GM18505 (cell line): ENCODE measurements around the gene NNMT.

Experiments used
- ATAC-seq: cut with Tn5 transposase; IDR thresholded peaks from one replicate; pipeline ENCODE4 v1.9.1; 2021; ENCODE audit not compliant: unreplicated experiment
- POLR2A ChIP-seq: IDR thresholded peaks from 4 replicates; pipeline ENCODE4 v1.6.1; 2011; ENCODE audit warnings: borderline replicate concordance; ENCODE audit not compliant: insufficient read depth, insufficient read length; ENCODE audit errors: extremely low read depth

Gene NNMT

GRCh38 chr11:114295676-114296604 lies at the start of gene NNMT:
Gene NNMT (plus strand): TSS chr11:114296399. CDS start chr11:114296557, 158 bp downstream.
- no peak for ATAC-seq
- TF ChIP-seq POLR2A: no peak

DNA sequence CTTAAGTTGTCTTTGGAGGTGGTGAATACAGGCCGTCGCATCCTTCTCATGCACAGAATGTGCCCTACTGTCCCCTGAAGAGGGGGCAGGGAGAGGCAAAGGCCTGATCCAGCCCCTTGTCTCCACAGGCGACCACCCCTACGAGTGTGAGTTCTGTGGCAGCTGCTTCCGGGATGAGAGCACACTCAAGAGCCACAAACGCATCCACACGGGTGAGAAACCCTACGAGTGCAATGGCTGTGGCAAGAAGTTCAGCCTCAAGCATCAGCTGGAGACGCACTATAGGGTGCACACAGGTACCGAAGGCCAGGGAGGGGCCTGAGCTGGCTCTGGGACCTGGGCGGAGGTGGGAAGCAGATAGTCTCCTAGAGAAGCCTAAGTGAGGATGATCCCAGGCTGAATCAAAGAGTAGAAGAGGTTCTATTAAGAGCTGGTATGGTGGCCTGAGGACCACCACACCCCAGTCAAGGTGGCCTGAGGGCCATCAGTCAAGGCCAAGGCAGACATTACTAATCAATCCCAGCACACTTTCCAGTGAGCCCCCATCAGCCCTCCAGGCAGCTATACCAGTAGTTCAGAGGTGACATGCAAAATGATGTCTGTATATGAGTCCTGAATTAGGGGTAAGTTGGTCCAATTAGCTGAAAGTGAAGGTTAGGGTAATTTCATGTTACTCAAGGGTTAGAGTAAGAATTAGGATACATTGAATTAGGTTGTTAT lies 49.0 kb upstream of the NNMT start:
- no peak for TF ChIP-seq POLR2A
- ATAC-seq: no peak

GRCh38 chr11:114250180-114250579 lies 46.0 kb upstream of the NNMT start:
- no peak for ATAC-seq
- TF ChIP-seq POLR2A: no peak

DNA sequence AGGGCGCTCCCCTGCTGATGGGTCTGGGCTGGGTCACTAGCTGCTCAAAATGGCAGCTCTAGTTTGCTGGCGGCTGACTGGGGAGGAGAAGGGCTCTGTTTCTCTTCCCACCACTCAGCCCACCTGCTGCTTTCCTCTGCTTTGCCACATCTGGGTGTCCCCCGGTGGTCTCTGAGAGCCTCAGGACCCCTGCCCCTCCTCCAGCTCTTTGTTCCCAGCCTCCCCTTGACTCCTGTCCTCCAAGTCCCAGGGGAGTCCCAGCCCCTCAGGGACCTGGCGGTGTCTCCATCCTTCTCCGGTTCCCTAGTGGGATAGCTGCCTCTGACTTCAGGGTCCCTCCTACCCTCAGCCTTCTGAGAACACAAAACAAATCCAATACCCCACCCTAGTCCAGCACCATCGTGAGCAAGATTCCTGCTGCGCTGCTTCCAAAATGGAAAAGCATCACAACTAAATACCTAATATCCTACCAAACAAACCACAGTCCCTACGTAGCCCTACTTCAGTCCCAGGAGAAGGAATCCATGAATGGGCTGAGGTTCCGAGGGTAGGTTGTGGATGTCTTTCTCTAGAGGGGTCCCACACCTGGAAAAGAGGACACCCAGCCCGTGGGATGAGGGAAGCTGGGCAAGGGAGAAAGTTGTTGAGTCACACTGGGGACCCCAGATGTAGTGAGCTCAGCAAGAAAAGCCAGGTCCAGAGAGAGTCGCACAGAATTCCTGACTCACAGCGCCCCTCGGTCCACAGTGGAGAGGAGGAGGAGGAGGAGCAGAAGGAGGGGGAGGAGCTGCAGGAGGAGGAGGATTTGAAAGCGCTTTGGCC lies 45.0 kb upstream of the NNMT start:
- no peak for TF ChIP-seq POLR2A
- no peak for ATAC-seq

- no peak for ATAC-seq
- TF ChIP-seq POLR2A: no peak
Measured at GRCh38 chr11:114251815-114252337, 44.3 kb upstream of the NNMT start.

GRCh38 chr11:114252767-114253166 lies 43.4 kb upstream of the NNMT start:
- TF ChIP-seq POLR2A: no peak
- no peak for ATAC-seq

GRCh38 chr11:114253771-114254170 lies 42.4 kb upstream of the NNMT start:
- no peak for TF ChIP-seq POLR2A
- ATAC-seq: no peak

GRCh38 chr11:114254571-114255146 lies 41.5 kb upstream of the NNMT start:
- no peak for TF ChIP-seq POLR2A
- no peak for ATAC-seq

- ATAC-seq: no peak
- TF ChIP-seq POLR2A: no peak
Measured at GRCh38 chr11:114255289-114255688, 40.9 kb upstream of the NNMT start.

DNA sequence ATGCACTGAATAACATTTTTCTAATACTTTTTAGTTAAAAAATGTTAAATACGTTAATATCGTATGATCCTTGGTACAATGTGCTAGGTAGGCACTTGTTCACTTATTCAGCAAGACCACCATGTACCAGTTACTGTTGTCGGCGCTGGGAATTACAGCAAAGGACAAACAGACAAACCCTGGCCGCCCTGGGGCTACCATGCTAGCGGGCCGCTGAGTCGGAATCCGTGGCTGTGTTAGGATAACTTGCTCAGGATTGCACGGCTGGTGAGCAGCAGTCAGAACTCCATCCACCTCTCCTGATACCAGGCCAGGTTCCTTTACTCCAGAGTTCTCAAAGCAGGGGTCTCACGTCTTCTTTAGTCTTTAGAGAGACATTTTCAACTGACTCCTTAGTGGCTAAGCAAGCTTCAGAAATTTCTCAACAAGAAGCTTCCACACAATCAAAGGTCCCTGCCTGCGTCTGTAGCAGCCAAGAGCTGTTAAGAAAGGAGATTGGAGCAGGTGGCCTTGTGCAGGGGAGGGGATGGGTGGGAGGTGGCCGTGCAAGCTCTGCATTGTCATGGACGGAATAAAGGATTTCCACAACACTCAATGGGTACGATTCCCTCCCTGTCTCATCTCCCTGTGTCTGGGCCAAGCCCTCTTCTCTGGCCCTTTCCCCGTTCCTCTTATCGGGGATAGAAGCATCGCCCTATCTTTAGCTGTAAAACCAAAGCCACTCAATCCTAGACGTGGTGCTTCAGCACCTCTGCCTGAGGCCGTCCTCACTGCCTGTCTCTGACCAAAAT lies 39.8 kb upstream of the NNMT start:
- ATAC-seq: no peak
- TF ChIP-seq POLR2A: no peak

GRCh38 chr11:114256967-114257286 lies 39.3 kb upstream of the NNMT start:
- ATAC-seq: no peak
- TF ChIP-seq POLR2A: no peak
